Measurements from ENCODE around the gene CROCC2.
A peak's percentile ranks its signal among the peaks of the same experiment; 100 is the strongest.

The CROCC2 gene

GRCh38 chr2:240959214-240959940 lies 53.2 kb downstream of the CROCC2 start:
- no peak for DNase-seq

- DNase-seq = no peak
Measured at GRCh38 chr2:240959941-240960308, 53.8 kb downstream of the CROCC2 start.

- no peak for DNase-seq
Measured at GRCh38 chr2:240960309-240960970, 54.3 kb downstream of the CROCC2 start.

GRCh38 chr2:240960971-240961876 lies 55.1 kb downstream of the CROCC2 start:
- DNase-seq = no peak

- DNase-seq = no peak
Measured at GRCh38 chr2:240961910-240962299, 55.8 kb downstream of the CROCC2 start.

- no peak for DNase-seq
Measured at GRCh38 chr2:240962300-240963064, 56.3 kb downstream of the CROCC2 start.

GRCh38 chr2:240963065-240963867 lies 57.1 kb downstream of the CROCC2 start:
- no peak for DNase-seq

GRCh38 chr2:240963868-240964703 lies 58.0 kb downstream of the CROCC2 start:
- DNase-seq = no peak

- DNase-seq = no peak
Measured at GRCh38 chr2:240964704-240965295, 58.7 kb downstream of the CROCC2 start.

GRCh38 chr2:240965296-240965904 lies 59.3 kb downstream of the CROCC2 start:
- no peak for DNase-seq

GRCh38 chr2:240965905-240966456 lies 59.8 kb downstream of the CROCC2 start:
- no peak for DNase-seq

- DNase-seq = no peak
Measured at GRCh38 chr2:240966457-240966905, 60.3 kb downstream of the CROCC2 start.

- no peak for DNase-seq
Measured at GRCh38 chr2:240966906-240967680, 61.0 kb downstream of the CROCC2 start.

- DNase-seq = no peak
Measured at GRCh38 chr2:240967681-240968621, 61.8 kb downstream of the CROCC2 start.

GRCh38 chr2:240968731-240969624 lies 62.8 kb downstream of the CROCC2 start:
- DNase-seq = peak; percentile 8

- no peak for DNase-seq
Measured at GRCh38 chr2:240970104-240970503, 64.0 kb downstream of the CROCC2 start.

GRCh38 chr2:240970816-240971215 lies 64.7 kb downstream of the CROCC2 start:
- no peak for DNase-seq

Data from activated naive CD4-positive, alpha-beta T cell treated with anti-CD3 and anti-CD28 coated beads, Interleukin-2, amount 50 U/mL, for 16 hours (primary cell).